ENCODE results near the gene SERINC5.

GRCh38 chr5:80082281-80082680 is 173.6 kb downstream of the SERINC5 start:
- TF ChIP-seq POLR2A (IDR thresholded peaks at IDR 0.05) = no peak
- no peak for TF ChIP-seq CTCF (IDR thresholded peaks at IDR 0.05)

Data from thyroid gland (tissue), 4 donors.